HG02884 (cell line): ENCODE measurements around the gene DLGAP1.

Source experiments
- ATAC-seq: cut with Tn5 transposase; IDR thresholded peaks from one replicate; pipeline ENCODE4 v1.9.1; 2021; ENCODE audit warnings: mild to moderate bottlenecking, moderate library complexity; ENCODE audit not compliant: unreplicated experiment

The DLGAP1 gene

DNA sequence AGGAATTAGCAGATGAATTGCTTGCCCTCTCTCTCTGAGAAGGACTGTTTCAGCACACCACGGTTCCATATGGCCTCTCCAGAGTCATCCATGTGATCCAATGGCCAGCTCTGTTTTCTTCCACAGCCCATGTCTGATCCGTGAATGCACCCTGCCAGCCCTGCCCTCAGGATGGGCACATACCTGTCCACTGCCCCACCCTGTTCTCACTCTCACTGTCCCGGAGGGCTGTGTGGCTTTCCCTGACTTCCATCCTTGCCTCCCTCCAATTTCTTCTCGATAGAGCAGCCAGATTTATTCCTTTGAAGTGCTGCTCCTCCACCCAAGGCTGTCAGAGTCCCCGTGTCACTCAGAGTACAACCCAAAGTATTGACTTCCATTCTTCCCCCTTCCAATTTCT, 662.0 kb downstream of the DLGAP1 start:
- ATAC-seq = no peak

DNA sequence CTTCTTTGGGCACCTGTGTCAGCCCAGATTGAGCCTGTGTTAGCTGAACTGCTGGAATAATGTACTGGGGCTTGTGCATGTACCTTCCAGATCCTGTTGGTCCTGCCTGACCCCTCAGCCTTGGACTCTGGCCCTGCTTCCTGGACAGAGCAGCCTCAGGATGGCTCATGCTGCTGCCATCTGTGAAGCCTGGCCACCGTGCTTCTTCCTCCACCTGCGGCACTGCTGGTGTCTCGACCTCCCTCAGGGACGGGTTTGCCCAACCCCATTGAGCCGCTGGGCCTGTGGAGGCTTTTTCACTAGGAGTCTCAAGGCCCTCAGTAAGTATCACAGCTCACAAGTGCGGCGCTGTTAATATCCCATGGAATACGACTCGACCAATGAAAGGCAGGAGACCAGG, 662.4 kb downstream of the DLGAP1 start:
- no peak for ATAC-seq

DNA sequence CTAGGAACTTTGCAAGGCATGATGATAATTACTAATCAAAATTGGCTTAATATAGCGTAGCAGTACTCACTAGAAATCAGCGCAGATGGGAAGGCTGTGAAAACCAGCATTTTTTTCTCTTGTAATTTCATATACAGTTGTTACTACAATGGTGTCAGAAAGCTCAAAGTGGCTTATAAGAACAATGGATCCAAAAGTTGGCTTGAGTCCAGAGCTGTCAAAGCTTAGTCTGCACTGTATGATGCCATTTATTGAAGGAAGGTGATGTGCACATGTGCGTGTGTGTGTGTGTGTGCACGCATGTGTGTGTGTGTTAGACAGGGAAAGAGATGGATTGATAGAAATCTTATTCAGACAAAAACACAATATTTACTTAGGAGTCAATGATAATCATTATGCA, 663.9 kb downstream of the DLGAP1 start:
- no peak for ATAC-seq

DNA sequence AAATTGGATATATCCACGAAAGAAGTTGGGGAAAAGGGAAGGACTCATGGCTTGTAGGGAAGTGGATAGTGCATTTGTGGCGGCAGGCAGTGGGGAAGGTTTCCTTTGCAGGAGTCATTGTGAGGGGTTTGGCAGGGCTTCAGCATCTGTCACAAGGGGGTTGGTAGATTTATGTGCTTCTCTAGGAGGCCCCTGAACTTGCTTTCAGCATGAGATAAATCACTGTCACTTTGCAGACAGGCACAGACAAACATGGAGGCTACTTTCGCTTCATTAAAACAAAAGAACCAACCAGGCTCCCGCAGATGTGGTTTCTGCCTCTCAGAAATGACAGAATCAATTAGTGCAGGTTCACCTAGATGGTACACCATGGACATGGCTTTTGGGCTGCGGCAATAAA, 664.4 kb downstream of the DLGAP1 start:
- no peak for ATAC-seq

DNA sequence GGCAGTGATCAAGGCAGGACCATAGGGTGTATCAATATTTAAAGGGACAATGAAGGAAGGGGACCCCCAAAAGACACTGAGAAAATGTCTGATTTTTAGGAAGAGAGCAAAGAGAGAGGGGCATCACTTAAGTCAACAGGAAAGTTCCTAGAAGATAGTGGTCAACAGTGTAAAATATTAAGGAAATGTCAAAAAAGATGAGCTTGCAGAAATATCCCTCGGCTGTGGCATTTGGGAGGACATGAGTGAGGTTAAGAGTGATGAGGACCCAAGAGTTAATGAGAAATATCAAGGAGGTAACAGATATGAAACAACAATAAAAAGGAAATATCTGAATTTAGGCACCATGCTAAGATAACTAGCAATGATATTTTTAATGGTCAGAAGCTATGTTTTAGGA, 665.6 kb downstream of the DLGAP1 start:
- ATAC-seq = no peak

DNA sequence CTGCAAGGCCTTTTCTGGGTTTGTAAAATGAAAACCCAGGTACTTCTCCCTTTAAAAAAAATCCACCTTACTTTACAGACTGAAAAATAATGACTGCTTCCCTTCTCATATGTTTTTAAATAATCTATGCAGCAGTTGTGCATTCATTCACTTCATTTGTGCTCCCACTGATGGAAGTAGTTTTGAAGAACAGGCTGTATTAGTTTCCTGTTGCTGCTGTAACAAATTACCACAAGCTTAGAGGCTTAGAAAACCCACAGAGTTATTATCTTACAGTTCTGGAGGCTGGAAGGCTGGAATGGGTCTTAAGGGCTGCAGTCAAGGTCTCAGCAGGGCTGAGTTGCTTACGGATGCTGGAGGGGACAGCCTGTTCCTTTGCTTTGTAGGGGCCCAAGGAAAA, 670.2 kb downstream of the DLGAP1 start:
- ATAC-seq = no peak

DNA sequence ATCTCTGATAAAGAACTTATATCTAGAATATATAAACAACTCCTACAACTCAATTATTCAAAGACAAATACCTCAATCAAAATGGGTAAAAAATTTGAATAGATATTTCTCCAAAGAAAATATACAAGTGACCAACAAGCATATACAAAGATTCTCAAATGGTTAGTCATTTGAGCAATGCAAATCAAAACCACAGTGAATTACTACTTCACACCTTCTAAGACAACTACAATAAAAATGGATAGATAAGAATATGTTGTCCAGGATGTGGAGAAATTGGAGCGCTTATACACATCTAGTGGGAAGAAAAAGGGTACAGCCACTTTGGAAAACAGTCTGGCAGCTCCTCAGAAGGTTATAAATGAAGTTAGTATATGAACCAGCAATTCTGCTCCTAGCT, 672.2 kb downstream of the DLGAP1 start:
- ATAC-seq = no peak

DNA sequence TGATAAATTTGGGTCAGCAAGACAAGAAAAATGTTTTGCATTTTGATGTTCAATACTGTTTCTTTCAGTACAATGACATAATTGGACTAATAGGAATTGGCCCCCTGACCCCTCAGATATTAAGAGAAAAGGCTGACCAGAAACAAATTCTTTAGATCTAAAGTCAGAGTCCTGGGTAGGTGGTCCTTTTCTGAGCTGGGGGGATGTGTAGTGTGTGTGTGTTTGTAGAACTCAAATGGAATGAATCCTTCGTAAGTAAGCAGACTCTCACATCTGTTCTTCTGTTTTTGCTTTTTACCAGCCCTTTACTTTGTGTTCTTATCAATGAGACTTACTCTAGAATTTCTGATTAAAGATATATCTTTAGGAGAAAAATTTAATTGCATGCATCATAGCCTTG, 677.4 kb downstream of the DLGAP1 start:
- ATAC-seq = no peak

DNA sequence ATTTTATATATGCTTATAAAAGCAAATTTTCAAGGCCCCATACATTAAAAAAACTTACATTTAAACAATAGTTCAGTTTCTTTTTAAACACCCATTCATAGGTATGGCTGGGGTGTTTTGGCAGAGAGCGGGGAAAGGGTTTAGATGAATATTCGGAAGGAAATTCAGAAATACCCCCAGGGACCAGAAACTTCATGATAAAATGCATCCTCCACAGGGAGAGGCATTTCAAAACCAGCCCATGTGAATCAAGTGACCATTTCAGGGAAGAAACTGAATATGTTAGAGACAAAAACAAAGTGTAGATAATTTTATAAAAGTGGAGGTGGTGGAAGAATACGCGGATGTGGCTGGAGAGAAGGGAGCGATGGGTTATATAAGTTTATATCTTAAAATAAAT, 678.0 kb downstream of the DLGAP1 start:
- ATAC-seq = no peak

DNA sequence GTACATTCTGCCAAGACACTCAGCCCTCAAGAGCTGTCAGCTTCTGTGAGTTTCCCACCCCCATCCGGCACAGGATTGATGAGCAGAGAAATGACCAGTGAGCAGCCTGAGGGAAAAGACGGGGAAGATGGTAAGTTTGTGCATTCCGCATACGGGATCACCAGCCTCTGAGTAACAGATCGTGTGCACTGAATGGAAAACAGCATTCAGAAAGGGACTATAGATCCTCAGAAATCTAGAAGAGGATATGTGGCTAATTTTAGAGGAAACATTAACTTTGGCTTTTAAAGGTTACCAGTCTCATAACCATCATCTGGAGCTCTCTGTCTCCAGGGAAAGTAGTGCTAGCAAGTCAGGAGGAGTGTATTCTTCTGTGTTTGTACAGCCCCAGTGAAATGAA, 679.1 kb downstream of the DLGAP1 start:
- ATAC-seq = no peak

DNA sequence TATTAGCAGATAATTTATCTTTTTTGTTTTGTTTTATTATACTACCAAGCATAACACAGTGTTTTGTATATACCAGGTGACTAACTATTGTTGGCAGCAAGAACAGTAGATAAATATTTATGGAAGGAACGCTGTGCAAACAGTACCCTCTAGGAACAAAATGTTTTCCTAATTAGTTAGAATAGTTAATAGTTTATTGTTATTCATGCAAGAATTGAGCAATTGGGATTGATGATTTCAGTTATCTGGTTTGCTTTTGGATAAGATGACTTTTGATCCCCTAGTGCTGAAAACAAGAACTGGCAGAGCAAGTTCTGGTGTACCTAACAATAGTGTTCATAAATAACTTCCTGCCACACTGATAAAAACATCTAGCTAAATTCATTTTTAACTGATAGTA, 681.8 kb downstream of the DLGAP1 start:
- ATAC-seq = no peak

DNA sequence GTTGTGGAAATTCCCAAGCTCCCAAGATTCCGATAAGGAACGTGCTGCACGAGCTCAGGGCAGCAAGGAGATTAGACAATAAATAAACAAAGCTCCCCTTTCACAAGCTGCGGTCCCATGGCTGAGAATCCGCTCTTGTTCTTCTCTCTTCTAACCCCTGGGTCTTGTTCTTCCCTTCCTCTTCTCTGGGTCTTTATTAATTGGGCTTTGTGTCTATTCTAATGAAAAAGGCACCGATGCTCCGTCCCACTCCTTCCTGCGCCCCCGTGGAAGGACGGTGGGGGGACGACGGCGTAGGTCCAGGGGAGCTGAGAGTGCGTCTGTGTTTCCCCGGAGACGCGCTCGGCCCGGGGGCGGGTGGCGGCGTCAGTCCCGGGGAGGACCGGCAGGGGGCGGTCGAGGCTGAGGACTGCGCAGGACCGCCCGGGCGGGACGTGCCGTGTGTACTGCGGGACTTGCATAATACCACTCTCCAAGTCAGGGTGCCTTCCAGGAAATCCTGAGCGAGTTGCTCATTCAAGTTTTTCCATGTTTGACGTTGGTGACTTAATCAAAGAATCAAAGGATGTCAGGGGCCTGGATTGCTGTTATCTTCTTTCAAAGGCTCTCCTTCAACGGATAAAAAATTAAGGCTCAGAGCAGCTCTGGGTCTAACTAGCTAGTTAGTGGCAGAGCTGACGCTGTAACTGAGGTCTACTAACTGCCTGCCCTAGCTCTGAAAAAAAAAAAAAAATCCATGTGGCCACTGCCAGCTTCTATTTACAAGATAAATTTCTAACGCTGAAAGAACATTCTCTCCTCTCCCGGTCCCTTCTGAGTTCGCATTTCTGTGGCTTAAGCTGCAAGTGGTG, 683.8 kb downstream of the DLGAP1 start:
- peak; percentile 97 for ATAC-seq

DNA sequence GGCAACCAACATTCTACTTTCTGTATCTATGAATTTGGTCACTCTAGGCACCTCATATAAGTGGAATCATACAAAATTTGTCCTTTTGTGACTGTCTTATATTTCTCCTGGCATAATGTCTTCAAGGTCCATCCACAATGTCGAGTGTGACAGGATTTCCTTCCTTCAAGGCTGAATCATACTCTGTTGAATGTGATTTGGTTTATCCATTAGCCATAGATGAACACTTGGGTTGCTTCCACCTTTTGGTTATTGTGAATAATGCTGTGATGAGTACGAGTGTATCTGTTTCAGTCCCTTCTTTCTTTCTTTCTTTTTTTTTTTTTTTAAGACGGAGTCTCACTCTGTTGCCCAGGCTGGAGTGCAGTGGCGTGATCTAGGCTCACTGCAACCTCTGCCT, 693.8 kb downstream of the DLGAP1 start:
- no peak for ATAC-seq

DNA sequence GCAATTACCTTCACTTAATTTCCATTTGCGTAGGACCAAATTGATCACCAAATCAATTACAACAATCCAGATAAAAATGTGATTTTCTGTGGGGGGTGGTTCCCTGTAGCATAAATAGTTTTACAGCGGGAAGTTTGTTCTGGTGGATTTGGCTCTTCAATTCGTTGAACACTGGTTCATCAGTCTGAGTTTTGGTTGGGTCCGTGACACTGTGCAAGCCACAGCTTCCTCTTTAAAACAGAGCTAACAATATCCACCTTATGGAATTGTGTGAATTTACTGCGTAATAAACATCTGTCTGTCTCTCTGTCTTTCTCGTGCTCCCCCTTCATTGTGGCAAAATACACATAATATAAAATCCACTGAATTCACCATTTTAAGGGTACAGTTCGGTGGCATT, 694.4 kb downstream of the DLGAP1 start:
- no peak for ATAC-seq

DNA sequence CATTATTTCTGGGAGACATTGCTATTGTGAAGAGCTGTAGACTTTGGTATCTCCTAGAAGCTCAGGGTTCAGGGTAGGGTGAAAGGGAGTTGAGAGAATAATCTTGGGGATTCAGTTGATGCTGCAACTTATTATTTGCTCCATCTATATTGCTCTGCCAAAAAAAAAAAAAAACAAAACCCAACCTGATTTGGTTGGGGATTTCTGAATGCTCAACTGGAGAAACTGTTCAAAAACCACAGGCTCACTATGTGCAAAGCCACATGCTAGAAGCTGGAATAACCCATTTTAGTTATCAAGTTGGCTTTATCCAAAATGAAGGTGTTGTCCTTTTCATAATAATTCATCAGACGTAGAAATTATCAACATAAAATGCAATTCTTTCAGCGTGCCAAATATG, 696.0 kb downstream of the DLGAP1 start:
- ATAC-seq = no peak

DNA sequence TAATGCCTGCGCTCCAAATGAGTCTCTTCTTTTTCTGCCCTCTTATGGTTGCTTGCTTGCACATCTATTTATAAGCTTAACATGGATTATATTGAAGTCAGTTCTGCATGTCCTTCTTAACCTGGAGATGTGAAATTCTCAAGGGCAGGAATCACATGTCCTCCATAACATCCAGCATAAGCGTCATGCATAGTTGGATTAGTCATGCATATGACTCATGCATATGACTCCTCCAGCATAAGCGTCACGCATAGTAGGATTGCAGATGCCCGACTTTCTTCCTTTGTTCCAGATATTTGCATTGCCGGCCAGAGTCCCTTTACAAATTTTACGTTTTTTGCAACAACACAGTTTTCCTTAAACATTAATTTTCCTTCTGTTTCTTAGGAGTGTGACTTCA, 696.6 kb downstream of the DLGAP1 start:
- ATAC-seq = no peak

DNA sequence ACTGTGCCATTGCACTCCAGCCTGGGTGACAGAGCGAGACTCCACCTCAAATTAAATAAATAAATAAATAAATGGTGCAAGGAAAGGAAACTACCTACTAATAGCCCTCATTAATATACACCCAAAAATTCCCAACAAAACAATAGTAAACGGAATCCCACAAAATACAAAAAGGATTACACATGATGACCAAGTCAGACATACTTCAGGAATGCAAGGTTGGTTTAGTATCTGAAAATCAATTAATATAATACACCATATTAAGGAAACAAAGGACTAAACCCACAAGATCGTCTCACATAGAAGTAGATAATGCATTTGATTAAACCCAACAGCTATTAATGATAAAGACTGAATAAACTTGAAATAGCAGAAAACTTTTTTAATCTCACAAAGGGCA, 697.7 kb downstream of the DLGAP1 start:
- ATAC-seq = no peak

DNA sequence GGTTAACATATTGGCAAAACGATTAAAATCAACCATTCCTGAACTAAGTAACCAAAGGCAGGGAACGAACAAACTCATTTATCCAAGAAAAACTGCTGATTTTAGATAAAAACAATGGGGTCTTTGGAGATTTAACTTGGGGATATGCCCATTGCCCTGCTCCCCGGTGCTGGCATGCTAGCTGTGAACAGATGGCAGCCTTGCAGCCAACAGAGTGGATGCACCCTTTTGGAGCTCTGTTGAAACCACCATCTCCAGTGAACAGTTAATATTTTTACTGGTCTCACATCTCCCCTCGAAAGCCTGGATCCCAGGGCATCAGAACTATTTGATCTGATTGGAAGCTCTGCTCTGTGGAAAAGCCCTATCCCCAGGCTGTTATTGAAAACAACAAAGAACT, 702.0 kb downstream of the DLGAP1 start:
- no peak for ATAC-seq

DNA sequence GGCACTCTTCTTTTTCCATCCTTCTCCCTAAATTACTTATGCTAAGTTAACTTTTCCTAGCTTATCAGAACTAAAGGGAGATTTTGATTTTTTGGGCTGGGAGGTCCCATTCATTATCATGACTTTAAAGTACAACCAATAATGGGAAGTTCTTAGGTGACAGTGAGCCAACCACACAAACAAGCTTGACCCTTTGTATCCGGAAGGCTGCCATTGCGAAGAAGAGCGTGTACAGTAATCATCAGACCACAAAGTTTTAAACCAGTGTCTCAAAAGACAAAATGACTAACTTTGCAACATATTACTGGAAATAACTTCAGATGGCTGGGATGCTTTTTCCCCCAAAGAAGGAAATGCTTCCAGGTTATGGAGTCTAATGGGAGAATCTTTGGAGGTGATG, 707.0 kb downstream of the DLGAP1 start:
- no peak for ATAC-seq

DNA sequence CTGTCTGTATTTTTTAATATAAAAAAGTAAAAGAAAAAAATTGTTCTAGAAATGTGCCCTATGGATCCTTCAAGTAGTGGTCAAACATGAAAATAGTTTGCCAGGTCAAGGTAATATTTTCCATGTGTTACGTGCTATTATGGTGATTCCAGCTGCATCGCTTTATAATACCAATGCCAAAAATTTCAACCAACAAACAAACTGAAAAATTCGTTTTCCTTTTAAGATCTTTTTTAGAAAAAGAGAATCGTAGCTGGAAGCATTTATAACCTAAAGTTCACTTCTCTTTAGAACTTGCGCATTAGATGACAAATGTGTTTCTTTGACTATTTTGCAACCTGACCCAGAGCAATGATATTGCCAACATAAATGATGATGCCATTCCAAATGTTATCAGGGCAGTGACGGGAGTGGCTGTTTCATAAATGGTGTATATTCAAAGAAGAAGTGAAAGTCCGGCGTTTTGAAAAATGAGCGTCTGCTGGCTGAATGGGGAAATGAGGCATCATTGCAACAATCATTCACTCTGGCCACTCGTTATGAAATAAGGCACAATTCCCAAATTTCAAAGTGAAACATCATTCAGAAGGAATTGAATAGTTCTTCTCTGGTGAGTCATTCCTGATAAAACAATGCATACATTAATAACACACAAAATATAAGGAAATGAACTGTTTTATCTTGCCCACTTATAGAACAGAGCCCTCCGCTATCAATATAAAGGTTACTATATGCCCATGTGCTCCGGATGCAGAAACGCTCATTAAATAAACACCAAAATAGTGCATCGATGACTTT, 707.7 kb downstream of the DLGAP1 start:
- no peak for ATAC-seq

DNA sequence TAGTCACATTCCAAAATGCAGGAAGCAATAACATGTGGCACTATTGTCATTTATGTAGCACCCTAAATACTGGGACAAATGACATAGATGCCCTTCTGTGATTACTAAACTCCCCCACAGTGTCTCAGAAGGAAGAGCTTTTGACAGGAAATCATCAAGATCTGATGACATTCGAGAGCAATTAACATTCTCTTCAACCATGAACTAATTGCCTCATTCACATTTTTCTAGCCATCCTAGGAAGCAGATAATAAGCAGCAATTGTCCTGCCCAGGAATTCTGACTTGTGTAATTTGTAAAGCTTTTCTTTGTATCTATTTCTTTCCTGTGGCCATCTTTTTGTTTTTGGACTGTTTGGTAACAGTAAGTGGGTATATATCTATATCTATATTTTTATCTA, 712.6 kb downstream of the DLGAP1 start:
- ATAC-seq = no peak

DNA sequence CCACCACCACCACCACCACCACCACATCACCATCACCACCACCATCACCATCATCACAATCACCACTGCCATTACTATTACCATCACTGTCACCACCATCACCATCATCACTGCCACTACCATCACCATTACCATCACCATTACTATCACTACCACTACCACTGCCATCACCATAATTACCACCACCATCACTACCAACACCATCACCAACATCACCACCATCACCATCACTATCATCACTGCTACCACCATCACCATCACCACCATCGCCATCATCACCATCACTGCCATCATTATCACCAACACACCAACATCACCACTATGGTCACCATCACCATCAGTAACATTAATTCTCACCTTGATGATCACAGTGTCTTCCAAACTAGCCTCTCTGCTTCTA, 713.8 kb downstream of the DLGAP1 start:
- no peak for ATAC-seq
